Cardiac fibroblast (primary cell): ENCODE results near the gene REV3L.
A peak's percentile ranks its signal among the peaks of the same experiment; 100 is the strongest.

ENCODE experiments used
- DNase-seq, 2 donors: peaks; one replicate each; pipeline versions ENCODE4 v3.0.0 to v3.0.0-alpha.2; 2010; ENCODE audit warnings: low read depth in 2 of 2
- H3K4me3 ChIP-seq, 2 donors: replicated peaks in 1 of 2; 1 replicate in 1 of 2; 2 replicates in 1 of 2; pipeline ENCODE4 v1.5.1; 2011; ENCODE audit warnings: low read depth in 2 of 2, low read length in 2 of 2, mild to moderate bottlenecking in 2 of 2, moderate library complexity in 1 of 2
- TF ChIP-seq, protein P1 (sequence below): IDR thresholded peaks from one replicate; pipeline ENCODE4 v1.5.1; 2011; ENCODE audit warnings: low read depth, mild to moderate bottlenecking, low read length, inconsistent platforms

The REV3L gene

DNA sequence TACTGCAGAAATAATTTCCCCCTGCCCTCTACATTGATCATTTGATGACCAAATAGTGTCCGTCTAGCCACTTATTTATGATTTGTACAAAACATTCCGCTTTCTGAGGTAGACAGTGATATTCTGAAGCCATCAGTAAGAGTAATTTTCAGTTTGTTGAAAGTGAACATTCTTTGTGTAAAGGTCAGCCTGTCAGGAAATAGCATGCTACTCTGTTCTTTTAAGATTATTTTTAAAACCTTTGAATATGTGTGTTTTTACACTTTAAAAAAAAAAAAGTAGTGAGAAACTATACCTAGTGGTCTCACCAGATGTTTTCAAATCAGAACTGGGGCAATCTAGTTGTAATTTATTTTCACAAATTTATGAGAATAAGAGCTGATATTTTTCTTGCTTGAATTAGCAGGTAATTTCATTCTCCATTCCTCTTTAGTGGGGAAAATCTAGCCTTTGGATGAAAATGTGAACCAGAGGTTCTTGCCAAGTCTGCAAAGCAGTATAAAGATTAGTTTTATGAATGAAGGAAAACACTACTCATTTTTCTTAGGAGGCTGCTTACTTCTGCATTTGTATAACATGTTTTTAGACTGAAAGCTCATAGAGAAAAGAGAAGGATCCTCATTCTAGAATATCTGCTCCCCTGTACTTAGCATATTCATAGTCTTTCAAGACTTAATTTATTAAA, 12.1 kb upstream of the REV3L start:
- DNase-seq, result no peak
- H3K4me3 ChIP-seq, result no peak overlapping the region
- TF ChIP-seq, protein P1, sequence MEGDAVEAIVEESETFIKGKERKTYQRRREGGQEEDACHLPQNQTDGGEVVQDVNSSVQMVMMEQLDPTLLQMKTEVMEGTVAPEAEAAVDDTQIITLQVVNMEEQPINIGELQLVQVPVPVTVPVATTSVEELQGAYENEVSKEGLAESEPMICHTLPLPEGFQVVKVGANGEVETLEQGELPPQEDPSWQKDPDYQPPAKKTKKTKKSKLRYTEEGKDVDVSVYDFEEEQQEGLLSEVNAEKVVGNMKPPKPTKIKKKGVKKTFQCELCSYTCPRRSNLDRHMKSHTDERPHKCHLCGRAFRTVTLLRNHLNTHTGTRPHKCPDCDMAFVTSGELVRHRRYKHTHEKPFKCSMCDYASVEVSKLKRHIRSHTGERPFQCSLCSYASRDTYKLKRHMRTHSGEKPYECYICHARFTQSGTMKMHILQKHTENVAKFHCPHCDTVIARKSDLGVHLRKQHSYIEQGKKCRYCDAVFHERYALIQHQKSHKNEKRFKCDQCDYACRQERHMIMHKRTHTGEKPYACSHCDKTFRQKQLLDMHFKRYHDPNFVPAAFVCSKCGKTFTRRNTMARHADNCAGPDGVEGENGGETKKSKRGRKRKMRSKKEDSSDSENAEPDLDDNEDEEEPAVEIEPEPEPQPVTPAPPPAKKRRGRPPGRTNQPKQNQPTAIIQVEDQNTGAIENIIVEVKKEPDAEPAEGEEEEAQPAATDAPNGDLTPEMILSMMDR, result no peak

DNA sequence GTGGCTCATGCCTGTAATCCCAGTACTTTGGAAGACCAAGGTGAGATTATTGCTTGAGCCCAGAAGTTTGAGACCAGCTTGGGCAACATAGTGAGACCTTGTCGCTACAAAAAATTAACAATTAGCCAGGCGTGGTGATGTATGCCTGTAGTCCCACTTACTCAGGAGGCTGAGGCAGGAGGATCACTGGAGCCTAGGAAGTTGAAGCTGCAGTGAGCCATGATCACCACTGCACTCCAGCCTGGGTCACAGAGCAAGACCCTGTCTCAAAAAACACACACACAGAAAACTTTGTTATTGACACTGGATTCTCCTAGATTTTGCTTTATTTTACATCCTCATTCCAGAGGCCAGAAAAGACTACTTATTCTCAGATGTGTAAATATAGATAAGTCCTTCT, 9.5 kb upstream of the REV3L start:
- H3K4me3 ChIP-seq, result no peak overlapping the region
- no peak for DNase-seq
- TF ChIP-seq, protein P1, result no peak

DNA sequence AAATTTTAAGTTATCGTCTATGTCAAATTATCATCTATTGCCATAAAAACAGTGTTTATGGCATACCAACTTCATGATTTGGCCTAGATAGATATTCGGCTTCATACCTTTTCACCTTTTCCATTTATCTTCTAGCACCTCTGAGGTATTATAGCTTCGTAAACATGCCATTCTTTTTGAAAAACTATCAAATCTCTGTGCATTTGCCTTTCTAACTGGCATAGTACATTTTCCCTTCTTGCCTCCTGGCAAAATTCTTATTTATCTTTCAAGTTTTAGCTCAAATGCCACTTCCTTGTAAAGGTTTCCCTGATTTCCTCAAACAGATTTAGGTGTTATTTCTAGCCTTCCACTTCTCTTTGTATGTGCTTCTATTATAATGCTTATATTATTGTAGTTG, 7.0 kb upstream of the REV3L start:
- no peak for DNase-seq
- TF ChIP-seq, protein P1, result no peak
- no peak overlapping the region for H3K4me3 ChIP-seq

DNA sequence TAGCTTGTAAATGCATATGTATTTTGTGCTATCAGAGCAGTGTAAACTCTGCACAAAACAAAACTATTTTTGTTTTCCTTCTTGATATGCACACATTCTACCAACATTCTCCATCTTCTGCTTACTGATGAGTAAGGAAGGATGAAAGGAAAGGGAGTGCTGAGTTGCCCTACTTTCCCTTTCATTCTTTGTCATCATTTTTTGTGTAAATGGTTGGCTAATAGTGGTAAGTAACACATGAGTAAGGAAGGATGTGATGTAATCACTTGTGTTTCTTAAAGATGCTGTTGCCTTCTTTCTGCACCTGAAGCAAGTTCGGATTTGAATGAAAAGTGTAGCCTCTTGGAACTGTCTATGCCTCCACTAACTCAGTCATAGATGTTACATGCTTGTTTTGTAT, 4.6 kb upstream of the REV3L start:
- DNase-seq, result peak; percentile 69 to 89
- no peak overlapping the region for H3K4me3 ChIP-seq
- TF ChIP-seq, protein P1, result no peak

DNA sequence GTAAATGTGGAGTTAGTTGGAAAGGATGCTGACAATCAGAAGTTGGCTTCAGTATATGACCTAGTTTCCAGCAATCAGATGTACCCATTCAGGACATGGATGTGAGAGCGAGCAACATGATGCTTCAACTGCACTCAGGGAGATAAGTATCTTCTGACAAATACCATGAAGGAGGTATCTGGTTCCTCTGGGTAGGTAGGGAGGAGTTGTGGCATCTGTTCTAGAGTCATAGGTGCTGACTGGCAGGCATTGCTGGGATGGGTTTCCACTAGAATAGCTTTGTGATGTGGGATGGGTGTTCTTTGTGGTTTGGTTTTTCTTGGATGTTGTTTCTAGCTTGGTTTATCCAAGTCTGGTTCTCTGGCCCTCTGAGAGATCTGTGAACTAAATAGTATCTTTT, 3.9 kb upstream of the REV3L start:
- no peak for DNase-seq
- TF ChIP-seq, protein P1, result no peak
- H3K4me3 ChIP-seq, result no peak overlapping the region

DNA sequence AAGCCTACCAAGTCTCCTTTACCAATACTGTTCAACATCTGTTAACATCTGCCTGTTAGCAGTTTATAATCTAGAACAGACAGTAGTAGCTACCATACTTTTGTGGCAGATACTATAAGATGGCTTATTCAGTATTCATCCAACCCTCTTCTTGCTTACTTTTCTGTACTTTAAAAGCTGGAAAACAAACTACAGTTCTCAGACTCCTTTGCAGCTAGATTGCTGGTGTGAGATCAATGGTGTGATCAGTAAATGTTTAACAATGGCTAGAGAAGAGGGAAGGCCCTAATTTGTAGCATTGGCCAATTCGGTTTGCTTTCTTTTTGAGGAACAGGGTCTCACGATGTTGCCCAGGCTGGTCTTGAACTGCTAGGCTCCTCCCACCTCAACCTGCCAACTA, 3.5 kb upstream of the REV3L start:
- TF ChIP-seq, protein P1, result no peak
- no peak for DNase-seq
- no peak overlapping the region for H3K4me3 ChIP-seq

DNA sequence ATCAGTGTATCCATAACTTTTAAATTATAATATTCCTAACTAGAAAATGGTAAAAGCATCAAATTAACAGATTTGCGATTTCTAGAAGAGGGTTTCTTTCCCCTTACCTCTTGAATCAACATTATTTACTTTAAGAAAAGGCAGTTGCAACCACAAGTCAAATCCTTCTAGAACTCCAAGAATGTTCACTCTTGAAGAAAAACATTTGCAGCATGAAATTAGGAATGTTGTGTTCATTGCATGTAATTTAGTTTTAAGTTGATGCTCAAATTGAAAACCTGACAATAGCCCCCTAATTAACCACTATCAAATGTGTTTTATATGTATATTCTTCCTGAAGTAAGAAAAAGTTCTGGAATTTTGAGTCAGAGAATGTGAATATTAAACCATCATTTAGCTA, 2.3 kb upstream of the REV3L start:
- no peak overlapping the region for H3K4me3 ChIP-seq
- TF ChIP-seq, protein P1, result no peak
- no peak for DNase-seq
